ENCODE results near the gene EPG5.

GRCh38 chr18:45984546-45985235 is 17.6 kb upstream of the EPG5 start:
- TF ChIP-seq CTCF (IDR thresholded peaks at IDR 0.05; ENCODE audit: insufficient read depth, low read length, poor library complexity, severe bottlenecking): no peak
- TF ChIP-seq EZH2phosphoT487 (conservative IDR thresholded peaks at IDR 0.05; ENCODE audit: low read length): no peak
